Body of pancreas (tissue), 4 donors: ENCODE results near the gene YBEY.

Experiments used
- CTCF ChIP-seq, 7 experiments: fragments of 450-650 bp in 4 of 7; fragments of 200-600 bp in 3 of 7; sonication (generic) in 3 of 7; IDR thresholded peaks; one replicate each; pipeline ENCODE4 v1.5.1; 2016 to 2019; ENCODE audit warnings: antibody characterized with exemption in 7 of 7
- POLR2A ChIP-seq, 3 donors: fragments of 450-650 bp; IDR thresholded peaks; one replicate each; pipeline ENCODE4 v1.6.1; 2016; ENCODE audit warnings: antibody characterized with exemption in 3 of 3, mild to moderate bottlenecking in 2 of 3

- TF ChIP-seq POLR2A (IDR thresholded peaks at IDR 0.05) (no peak), CTCF (IDR thresholded peaks at IDR 0.05) (no peak)
Measured at GRCh38 chr21:46347203-46347550, 61.0 kb downstream of the YBEY start.
